Choroid plexus epithelial cell (primary cell): ENCODE measurements around the gene REL.

Source experiments
- DNase-seq: peaks from one replicate; pipeline ENCODE4 v3.0.0-alpha.2; 2010; ENCODE audit warnings: low read depth
- H3K4me3 ChIP-seq: 2 replicates; pipeline ENCODE4 v1.5.1; 2011; ENCODE audit warnings: low read depth, mild to moderate bottlenecking, control low read depth, low read length, moderate library complexity
- CTCF ChIP-seq: conservative IDR thresholded peaks from 2 replicates; pipeline ENCODE4 v1.5.1; 2011; ENCODE audit warnings: low read depth, mild to moderate bottlenecking, control low read depth, inconsistent platforms, low read length, moderate library complexity

Gene REL

DNA sequence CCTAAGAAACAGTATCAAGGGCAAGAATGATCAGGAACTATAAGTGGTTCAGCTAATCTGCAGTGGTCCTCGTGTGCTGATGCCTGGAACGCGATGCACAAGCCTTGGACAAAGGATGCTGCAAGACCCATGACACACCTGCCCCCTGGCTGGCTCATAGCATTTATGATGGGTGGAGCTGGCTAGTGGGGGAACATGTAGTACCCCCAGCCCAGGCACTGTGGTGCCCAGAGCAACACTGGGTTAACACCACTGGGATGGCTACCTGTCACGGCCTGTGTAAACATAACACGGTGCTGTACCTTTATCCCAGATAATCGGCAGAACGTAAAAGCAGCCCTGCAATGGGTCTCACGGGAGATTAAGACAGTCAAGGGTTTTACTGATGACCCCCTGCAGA lies 75.8 kb downstream of the REL start:
- no peak overlapping the region for H3K4me3 ChIP-seq
- DNase-seq: no peak
- no peak for TF ChIP-seq CTCF

GRCh38 chr2:60957643-60958042 lies 76.3 kb downstream of the REL start:
- no peak overlapping the region for H3K4me3 ChIP-seq
- DNase-seq: no peak
- no peak for TF ChIP-seq CTCF

DNA sequence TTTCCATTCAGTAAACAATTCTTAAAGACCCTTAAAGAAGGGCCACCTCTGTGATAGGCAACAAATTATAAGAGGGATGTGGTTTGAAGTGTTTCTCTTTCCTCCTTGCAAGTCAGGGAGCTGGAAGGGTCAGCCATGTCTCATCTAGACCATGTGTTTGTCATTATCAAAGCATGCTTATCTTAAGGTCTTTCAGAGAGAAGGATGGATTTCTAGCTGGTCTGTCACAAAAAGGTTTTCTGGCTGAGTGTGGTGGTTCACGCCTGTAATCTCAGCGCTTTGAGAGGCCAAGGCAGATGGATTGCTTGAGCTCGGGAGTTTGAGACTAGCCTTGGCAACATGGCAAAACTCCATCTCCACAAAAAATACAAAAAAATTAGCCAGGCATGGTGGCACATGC lies 77.0 kb downstream of the REL start:
- H3K4me3 ChIP-seq: no peak overlapping the region
- no peak for TF ChIP-seq CTCF
- no peak for DNase-seq

DNA sequence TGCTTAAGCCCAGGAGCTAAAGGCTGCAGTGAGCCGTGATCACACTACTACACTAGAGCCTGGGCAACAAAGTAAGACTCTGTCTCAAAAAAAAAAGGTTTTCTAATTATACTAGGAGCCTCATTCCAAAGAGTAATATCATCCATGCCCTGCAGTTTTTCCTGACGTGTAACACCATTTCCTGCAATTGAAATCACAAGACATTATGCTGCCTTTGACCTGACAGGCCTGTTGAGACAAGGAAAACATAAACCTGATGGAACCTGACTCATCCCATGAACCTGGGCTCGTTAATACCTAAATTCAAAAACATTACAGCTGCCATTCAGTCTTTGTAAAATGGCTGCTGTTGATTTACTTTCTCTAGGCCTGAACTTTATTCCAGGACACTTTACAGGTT lies 77.4 kb downstream of the REL start:
- no peak for TF ChIP-seq CTCF
- no peak overlapping the region for H3K4me3 ChIP-seq
- DNase-seq: peak; percentile 77

DNA sequence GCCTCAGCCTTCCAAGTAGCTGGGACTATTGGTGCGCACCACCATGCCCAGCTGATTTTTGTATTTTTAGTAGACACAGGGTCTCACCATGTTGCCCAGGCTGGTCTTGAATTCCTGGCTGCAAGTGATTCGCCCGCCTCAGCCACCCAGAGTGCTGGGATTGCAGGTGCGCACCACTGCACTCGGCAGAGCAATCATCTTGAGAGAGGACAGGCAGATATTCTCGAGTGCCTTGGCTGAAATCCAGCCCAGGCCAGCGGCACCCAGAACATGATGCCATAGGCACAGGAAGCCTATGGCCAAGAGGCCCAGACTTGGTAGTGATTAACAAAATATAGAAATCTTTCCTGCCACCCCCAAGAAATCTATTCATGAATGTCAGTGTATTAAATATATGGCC lies 78.1 kb downstream of the REL start:
- DNase-seq: no peak
- no peak overlapping the region for H3K4me3 ChIP-seq
- TF ChIP-seq CTCF: no peak

DNA sequence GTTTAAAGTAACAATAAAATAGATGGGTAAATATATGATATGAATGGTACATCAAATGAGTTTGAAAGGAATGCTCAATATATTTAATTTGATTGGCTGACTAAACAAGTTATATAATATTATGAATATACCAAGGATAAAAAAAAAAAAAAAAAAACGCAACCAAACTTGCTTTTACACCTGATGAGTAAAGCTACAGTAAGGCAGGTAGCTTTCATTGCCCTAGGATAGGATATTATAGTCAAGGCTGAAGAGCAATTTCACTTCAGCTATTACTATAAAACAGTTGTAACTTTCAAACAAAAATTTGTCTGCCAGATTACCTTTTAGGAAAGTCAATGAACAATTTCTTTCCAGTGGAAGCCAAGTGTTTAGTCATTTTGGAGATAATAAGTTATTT lies 79.3 kb downstream of the REL start:
- H3K4me3 ChIP-seq: no peak overlapping the region
- no peak for TF ChIP-seq CTCF
- no peak for DNase-seq

DNA sequence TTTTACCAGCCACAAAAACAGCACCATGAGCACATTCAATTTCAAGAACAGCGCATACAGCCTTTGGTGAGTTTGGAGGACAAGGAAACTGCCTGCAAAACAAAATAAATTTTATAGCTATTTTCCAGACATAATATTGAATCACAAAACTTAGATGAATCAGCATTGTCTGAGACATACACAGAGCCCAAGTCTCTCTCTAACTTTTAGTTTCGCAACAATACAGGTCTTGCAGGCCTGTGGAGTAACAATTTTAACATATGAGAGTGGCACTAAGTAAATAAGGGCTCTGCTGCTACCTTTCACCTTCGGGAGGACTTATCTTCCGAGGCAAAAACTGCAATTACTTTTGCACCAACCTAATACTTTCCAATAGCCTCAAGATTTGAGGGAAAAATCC lies 80.1 kb downstream of the REL start:
- no peak for TF ChIP-seq CTCF

More for the DNA sequence above, 80.1 kb downstream of the REL start:
- no peak overlapping the region for H3K4me3 ChIP-seq
- DNase-seq: peak; percentile 67
